IMR-90 (cell line): ENCODE results near the gene CNGB1.

ENCODE experiments used
- CEBPB ChIP-seq: IDR thresholded peaks from 2 replicates; pipeline ENCODE4 v1.6.1; 2012; ENCODE audit warnings: low read depth, low read length, improper control_type of control experiment
- CTCF ChIP-seq: conservative IDR thresholded peaks from 2 replicates; pipeline ENCODE4 v1.5.1; 2012; ENCODE audit warnings: mild to moderate bottlenecking, low read depth, low read length, improper control_type of control experiment
- FOS ChIP-seq: fragments of 150-350 bp; IDR thresholded peaks from 2 replicates; pipeline ENCODE4 v1.6.1; 2016; ENCODE audit warnings: low read depth, low read length
- MAZ ChIP-seq: IDR thresholded peaks from 2 replicates; pipeline ENCODE4 v1.6.1; 2012; ENCODE audit warnings: low read depth, mild to moderate bottlenecking, low read length, improper control_type of control experiment, moderate library complexity, borderline replicate concordance
- MXI1 ChIP-seq: IDR thresholded peaks from 2 replicates; pipeline ENCODE4 v1.6.1; 2012; ENCODE audit warnings: low read depth, mild to moderate bottlenecking, low read length, moderate library complexity, borderline replicate concordance
- NFE2L2 ChIP-seq: fragments of 150-350 bp; IDR thresholded peaks from 2 replicates; pipeline ENCODE4 v1.6.1; 2016; ENCODE audit warnings: low read depth, mild to moderate bottlenecking, low read length
- POLR2A ChIP-seq: IDR thresholded peaks from 2 replicates; pipeline ENCODE4 v1.6.1; 2012; ENCODE audit warnings: mild to moderate bottlenecking, low read depth, low read length
- RAD21 ChIP-seq: IDR thresholded peaks from 2 replicates; pipeline ENCODE4 v1.6.1; 2012; ENCODE audit warnings: low read length, improper control_type of control experiment
- RFX5 ChIP-seq: IDR thresholded peaks from 2 replicates; pipeline ENCODE4 v1.8.0; 2012; ENCODE audit warnings: low read depth, mild to moderate bottlenecking, low read length, moderate library complexity
- SMC3 ChIP-seq: fragments of 150-350 bp; IDR thresholded peaks from 2 replicates; pipeline ENCODE4 v1.6.1; 2016; ENCODE audit warnings: low read depth, mild to moderate bottlenecking, antibody characterized with exemption, low read length, moderate library complexity
- USF2 ChIP-seq: fragments of 150-350 bp; IDR thresholded peaks from 2 replicates; pipeline ENCODE4 v1.6.1; 2017; ENCODE audit warnings: mild to moderate bottlenecking, antibody characterized with exemption, low read length, low read depth

GRCh38 chr16:57846078-57846697 lies 124.7 kb downstream of the CNGB1 start:
- TF ChIP-seq RAD21 (no peak), CTCF (no peak), FOS (no peak), POLR2A (no peak), USF2 (no peak), SMC3 (no peak), MAZ (no peak), RFX5 (no peak), MXI1 (no peak), NFE2L2 (no peak), CEBPB (no peak)
